ENCODE data around the gene NEMF.
"Not testable (repeated sequence)": the region's sequence is repeated elsewhere in the genome, so short reads cannot be mapped to it uniquely, and the experiment has no call there.

The NEMF gene

GRCh38 chr14:49879646-49880204, 27.1 kb upstream of the NEMF start:
- peak; percentile 43 to 46 for DNase-seq

- no peak for DNase-seq
These were observed 24.1 kb upstream of the NEMF start for GRCh38 chr14:49876563-49877127.

GRCh38 chr14:49875640-49876198, 23.1 kb upstream of the NEMF start:
- DNase-seq = no peak

DNA sequence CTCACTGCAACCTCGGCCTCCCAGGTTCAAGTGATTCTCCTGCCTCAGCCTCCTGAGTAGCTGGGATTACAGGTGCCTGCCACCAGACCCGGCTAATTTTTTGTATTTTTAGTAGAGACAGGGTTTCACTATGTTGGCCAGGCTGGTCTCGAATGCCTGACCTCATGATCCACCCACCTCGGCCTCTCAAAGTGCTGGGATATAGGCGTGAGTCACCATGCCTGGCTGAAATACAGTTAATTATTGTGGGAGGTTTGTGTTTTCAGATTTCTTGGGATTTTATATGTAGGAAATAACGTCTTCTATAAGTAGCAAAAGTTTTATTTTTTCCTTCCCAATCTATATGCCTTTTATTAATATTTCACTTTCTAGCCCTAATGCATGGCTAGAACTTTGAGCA, 21.0 kb upstream of the NEMF start:
- DNase-seq = not testable (repeated sequence)

- DNase-seq = no peak
These were observed 18.3 kb upstream of the NEMF start for GRCh38 chr14:49870908-49871307.

- no peak for DNase-seq
These were observed 16.1 kb upstream of the NEMF start for GRCh38 chr14:49868720-49869114.

GRCh38 chr14:49867831-49868719, 15.5 kb upstream of the NEMF start:
- DNase-seq = peak; percentile 97

DNA sequence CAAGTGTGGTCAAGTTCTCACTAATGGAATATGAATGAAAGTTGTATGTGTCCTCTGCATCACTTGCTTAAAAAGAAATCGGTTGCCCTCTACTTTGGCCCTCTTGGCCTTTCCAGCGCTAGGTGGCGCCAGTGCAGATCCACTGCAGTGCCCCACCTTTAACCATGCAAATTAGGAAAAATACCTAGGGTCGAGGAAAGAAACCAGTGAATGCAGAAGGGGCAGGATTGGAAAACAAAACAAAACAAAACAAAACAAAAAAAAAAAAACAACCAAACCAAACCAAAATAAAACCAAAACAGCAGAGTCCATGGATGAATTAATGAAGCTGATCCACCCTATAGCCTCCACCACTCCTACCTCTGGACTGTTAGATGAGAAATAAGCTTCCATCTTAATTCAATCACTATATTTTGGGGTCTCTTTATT, 12.9 kb upstream of the NEMF start:
- peak; percentile 73 to 82 for DNase-seq

GRCh38 chr14:49863487-49864281, 11.1 kb upstream of the NEMF start:
- no peak for DNase-seq

- peak; percentile 77 to 78 for DNase-seq
These were observed 9.6 kb upstream of the NEMF start for GRCh38 chr14:49862089-49862673.

- DNase-seq = peak in 1 of 2 experiments; percentile 58
These were observed 9.1 kb upstream of the NEMF start for GRCh38 chr14:49861699-49862088.

DNA sequence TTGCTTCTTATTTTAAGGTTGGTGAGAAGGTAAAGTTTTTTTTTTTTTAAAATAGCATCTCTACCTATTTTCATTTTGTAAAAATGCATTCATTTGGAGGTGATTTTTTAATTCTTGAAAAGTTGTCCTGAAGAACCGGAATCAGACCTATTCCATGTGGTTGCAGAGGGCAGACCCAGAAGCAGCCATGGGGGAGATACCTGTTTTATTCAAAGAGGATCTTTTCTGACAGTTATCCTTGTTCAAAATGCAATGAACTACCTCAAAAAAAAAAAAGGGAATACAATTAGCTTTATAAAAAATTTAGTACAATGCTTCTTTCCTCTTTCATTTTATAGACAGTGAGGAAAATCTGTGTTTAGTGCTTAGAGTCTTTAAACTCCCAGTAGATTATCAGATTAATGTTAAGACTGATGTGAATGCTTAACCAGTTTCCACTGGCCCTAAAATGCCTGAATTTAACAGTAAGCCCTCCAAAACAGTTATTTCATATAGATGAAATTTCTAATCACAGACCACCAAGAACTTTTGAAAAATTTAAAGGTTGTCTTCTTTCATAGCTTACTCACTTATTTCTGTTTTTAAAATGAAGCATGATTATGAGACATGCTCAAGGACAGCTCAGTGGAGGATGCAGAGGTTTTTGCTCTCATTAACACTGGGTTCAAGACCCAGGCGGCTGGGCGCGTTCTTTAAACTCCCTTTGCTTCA, 8.6 kb upstream of the NEMF start:
- DNase-seq = peak in 1 of 2 experiments; percentile 58

GRCh38 chr14:49858383-49858782, 5.8 kb upstream of the NEMF start:
- no peak for DNase-seq

DNA sequence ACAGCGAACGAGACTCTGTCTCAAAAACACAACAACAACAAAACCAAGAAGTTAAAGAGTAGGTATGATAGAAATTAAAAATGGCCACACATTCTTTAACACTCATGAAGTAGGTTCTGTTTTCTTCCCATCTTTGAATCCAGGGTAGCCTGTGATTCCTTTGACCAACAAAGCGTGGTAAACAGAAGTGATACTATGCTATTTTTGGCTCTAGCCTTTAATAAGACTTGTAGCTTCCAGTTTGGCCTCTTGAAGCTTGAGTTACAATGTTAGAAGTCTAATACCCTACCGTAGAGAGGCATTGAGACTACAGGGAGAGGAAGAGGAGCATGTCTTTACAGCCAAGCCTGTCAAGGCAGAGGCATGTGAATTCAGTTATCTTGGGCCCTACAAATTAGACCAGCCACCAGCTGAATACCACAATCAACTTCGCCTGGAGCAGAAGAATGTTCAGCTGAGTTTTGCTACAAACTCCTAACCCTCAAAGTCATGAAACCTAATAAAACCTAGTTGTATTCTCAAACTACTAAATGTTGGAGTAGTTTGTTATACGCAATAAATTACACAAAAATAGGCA, 4.9 kb upstream of the NEMF start:
- DNase-seq = no peak

DNA sequence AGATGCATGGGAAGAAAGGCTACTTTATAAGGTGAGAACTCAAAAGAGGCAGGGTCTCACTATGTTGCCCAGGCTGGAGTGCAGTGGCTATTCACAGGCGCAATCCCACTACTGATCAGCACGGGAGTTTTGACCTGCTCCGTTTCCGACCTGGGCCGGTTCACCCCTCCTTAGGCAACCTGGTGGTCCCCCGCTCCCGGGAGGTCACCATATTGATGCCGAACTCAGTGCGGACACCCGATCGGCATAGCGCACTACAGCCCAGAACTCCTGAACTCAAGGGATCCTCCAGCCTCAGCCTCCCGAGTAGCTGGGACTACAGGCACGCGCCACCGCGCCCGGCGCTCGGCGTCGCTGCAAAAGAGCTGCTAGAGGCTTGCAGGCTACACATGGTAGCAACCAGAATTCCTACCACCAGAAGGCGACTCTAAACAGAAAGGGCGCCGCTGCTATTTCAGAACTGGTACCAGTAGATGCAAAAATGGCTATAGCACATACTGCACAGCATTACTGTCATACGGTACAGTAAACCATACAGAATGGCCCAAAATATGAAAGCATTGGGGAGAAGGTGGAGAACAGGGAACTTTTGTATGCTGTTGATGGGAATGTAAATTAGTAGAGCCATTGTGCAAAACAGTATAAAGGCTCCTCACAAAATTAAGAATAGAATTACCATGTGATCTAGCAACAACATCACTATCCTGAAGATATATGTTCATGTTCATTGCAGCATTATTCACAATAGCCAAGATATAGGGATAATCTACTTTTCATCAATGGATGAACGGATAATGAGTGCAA, 1.2 kb upstream of the NEMF start:
- peak; percentile 58 to 67 for DNase-seq

- DNase-seq = no peak
These were observed 530 bp upstream of the NEMF start for GRCh38 chr14:49853158-49853477.

- DNase-seq = no peak
These were observed 775 bp downstream of the NEMF start for GRCh38 chr14:49851813-49852212.

DNA sequence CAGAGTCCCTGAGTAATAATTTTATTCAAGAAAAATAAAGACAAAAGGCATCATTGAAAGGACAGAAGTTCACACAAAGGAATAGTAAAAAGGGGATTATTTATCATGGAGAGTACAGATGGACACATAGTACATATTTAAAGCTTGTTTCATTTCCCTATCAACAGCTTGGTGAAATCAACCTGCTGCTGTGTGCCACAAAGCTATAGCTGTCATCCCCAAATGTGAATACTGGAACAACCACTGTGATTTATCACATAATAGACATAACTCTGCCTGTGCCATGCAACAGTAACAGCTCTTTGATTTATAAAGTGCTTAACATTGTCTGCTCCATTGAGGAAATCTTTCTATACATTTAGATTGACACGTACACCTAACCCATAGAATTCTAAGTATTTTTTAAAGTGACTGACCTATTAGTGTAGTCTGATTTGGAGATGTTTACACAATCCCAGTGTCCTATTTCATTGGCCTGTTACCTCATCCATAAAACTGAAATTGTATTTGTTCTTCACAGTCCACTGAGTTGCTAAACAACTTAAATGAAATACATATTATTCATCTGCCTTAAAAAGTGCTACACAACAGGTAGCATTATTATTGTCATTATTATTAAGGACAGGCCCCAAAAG, 3.3 kb downstream of the NEMF start:
- no peak for DNase-seq

DNA sequence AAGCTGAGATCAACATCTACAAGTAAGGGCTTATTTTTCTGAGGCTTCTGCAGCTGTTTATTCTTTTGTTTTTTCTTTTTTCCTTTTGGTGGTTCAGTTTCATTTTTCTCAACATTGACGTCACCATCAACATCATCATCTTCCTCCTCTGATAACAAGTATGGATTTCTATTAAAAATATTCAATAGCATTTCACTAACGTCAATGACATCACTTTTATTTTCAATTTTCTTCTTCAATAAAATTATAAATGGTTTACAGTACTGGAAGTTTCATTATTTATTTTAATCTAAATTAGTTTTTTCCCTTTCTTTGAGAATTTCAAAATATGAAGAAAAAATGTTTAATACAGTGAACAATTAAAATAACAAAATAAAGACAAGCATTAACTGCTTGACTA, 23.9 kb downstream of the NEMF start:
- no peak for DNase-seq

DNA sequence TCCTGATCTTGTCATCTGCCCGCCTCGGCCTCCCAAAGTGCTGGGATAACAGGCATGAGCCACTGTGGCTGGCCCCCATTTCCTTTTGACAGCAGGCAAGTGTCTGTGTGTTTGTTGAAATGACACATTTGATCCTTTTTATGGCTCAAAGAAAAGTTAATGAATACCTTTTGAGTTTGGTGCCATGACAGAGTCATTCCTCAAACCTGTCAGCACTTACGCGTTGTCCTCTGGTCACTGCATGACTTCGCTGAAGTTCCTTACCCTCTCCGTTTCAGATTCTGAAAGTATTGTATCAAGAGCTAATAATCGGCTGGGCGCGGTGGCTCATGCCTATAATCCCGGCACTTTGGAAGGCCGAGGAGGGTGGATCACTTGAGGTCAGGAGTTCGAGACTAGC, 32.4 kb downstream of the NEMF start:
- no peak for DNase-seq

Measured in activated CD4-positive, alpha-beta T cell treated with anti-CD3 and anti-CD28 coated beads, Interleukin-2, amount 50 U/mL, for 4 hours (primary cell).